Sigmoid colon (tissue), 4 donors: ENCODE results near the gene SDF2.

Source experiments
- POLR2A ChIP-seq, 2 donors: fragments of 450-650 bp; IDR thresholded peaks; one replicate each; pipeline ENCODE4 v1.6.1; 2016; ENCODE audit warnings: antibody characterized with exemption in 2 of 2, mild to moderate bottlenecking in 2 of 2, moderate library complexity in 2 of 2
- POLR2AphosphoS5 ChIP-seq, 4 donors: sonication (generic); formaldehyde crosslinking; IDR thresholded peaks; one replicate each; pipeline ENCODE4 v1.6.1; 2017; ENCODE audit warnings: antibody characterized with exemption in 4 of 4
- TF ChIP-seq, protein P1 (sequence below), 4 experiments: fragments of 450-650 bp in 3 of 4; fragments of 200-600 bp in 1 of 4; IDR thresholded peaks; one replicate each; pipeline ENCODE4 v1.5.1; 2016 to 2019; ENCODE audit warnings: antibody characterized with exemption in 4 of 4, mild to moderate bottlenecking in 3 of 4, moderate library complexity in 2 of 4

DNA sequence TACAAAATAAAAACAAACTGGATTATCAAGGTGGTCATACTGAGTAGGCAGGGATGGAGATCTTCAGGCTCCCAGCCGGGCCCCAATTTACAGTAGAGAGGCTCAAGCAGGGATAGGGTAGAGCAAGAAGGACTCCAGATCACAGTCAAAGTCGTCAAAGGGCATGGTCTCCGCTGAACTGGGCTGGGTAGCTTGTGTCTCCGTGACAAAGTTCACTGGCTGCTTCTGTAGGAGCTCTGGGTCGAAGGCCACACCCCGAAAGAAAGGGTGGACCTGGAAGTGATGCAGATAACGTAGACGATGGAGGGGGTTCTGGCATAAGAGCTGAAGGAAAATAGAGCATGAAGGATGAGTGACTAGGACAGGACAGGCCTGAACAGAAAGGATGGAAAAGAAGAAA lies 51.3 kb downstream of the SDF2 start:
- TF ChIP-seq, protein P1, sequence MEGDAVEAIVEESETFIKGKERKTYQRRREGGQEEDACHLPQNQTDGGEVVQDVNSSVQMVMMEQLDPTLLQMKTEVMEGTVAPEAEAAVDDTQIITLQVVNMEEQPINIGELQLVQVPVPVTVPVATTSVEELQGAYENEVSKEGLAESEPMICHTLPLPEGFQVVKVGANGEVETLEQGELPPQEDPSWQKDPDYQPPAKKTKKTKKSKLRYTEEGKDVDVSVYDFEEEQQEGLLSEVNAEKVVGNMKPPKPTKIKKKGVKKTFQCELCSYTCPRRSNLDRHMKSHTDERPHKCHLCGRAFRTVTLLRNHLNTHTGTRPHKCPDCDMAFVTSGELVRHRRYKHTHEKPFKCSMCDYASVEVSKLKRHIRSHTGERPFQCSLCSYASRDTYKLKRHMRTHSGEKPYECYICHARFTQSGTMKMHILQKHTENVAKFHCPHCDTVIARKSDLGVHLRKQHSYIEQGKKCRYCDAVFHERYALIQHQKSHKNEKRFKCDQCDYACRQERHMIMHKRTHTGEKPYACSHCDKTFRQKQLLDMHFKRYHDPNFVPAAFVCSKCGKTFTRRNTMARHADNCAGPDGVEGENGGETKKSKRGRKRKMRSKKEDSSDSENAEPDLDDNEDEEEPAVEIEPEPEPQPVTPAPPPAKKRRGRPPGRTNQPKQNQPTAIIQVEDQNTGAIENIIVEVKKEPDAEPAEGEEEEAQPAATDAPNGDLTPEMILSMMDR (IDR thresholded peaks at IDR 0.05): no peak
- TF ChIP-seq POLR2AphosphoS5 (IDR thresholded peaks at IDR 0.05): no peak
- TF ChIP-seq POLR2A (IDR thresholded peaks at IDR 0.05): no peak
